K562 (cell line): ENCODE data around the gene ANO8. TPM values are rescaled to one million over a fixed set of nuclear protein-coding genes. Genes with fewer than 3 reads are reported as not detected.
A peak's percentile ranks its signal among the peaks of the same experiment; 100 is the strongest.

Experiments
- BRCA1 ChIP-seq, 2 experiments: fragments of 450-650 bp in 1 of 2; sonication (generic) in 1 of 2; formaldehyde crosslinking in 1 of 2; IDR thresholded peaks; 2 replicates each; pipeline versions ENCODE4 v1.5.0 to v1.6.1; 2017 to 2020; ENCODE audit warnings: mild to moderate bottlenecking in 1 of 2, missing genetic modification reagents in 1 of 2
- CHD2 ChIP-seq: IDR thresholded peaks from 2 replicates; pipeline ENCODE4 v1.6.1; 2011; ENCODE audit warnings: low read depth, low read length
- HMGN3 ChIP-seq: IDR thresholded peaks from 2 replicates; pipeline ENCODE4 v1.6.1; 2011; ENCODE audit warnings: borderline replicate concordance, low read depth, mild to moderate bottlenecking, mixed read lengths, low read length; ENCODE audit not compliant: insufficient read length; ENCODE audit errors: extremely low read depth
- KLF16 ChIP-seq: IDR thresholded peaks from 2 replicates; pipeline ENCODE4 v1.6.1; 2016; ENCODE audit warnings: antibody characterized with exemption
- PCBP1 ChIP-seq: fragments of 200-400 bp; formaldehyde crosslinking; IDR thresholded peaks from 2 replicates; pipeline ENCODE4 v1.6.1; 2018; ENCODE audit warnings: mild to moderate bottlenecking, low read depth, low read length; ENCODE audit not compliant: poor library complexity, severe bottlenecking
- PHB ChIP-seq: fragments of 250-450 bp; sonication (Bioruptor Pico); IDR thresholded peaks from 2 replicates; pipeline ENCODE4 v1.5.0; 2021
- POLR2G ChIP-seq: fragments of 200-400 bp; formaldehyde crosslinking; IDR thresholded peaks from 2 replicates; pipeline ENCODE4 v1.6.1; 2017; ENCODE audit warnings: low read depth, mild to moderate bottlenecking, antibody characterized with exemption, low read length, moderate library complexity
- RBFOX2 ChIP-seq: fragments of 200-400 bp; formaldehyde crosslinking; IDR thresholded peaks from 2 replicates; pipeline ENCODE4 v1.6.1; 2017; ENCODE audit warnings: low read depth, mild to moderate bottlenecking, low read length, moderate library complexity
- TAL1 ChIP-seq: fragments of 450-650 bp; IDR thresholded peaks from 2 replicates; pipeline ENCODE4 v1.6.1; 2016; ENCODE audit warnings: mild to moderate bottlenecking
- ZNF143 ChIP-seq: sonication (generic); formaldehyde crosslinking; IDR thresholded peaks from 2 replicates; pipeline ENCODE4 v1.9.0; 2022; ENCODE audit warnings: mild to moderate bottlenecking, missing genetic modification reagents
- ZNF282 ChIP-seq: sonication (generic); formaldehyde crosslinking; IDR thresholded peaks from 2 replicates; pipeline ENCODE4 v1.8.1; 2023; ENCODE audit warnings: missing genetic modification reagents
- ZNF695 ChIP-seq: fragments of 450-650 bp; formaldehyde crosslinking; IDR thresholded peaks from 2 replicates; pipeline ENCODE4 v1.4.0; 2020; ENCODE audit warnings: mild to moderate bottlenecking, moderate library complexity
- ZSCAN29 ChIP-seq: fragments of 450-650 bp; IDR thresholded peaks from 2 replicates; pipeline ENCODE4 v1.6.1; 2017
- polyA plus RNA-seq, 8 experiments: library from polyadenylated mRNA; depleted of rRNA in 4 of 8; stranded (reverse) in 5 of 8; unstranded in 3 of 8; fragments of >200 nt; fragmentation: Nextera tagmentation in 2 of 8; fragmentation: Illumina TruSeq in 1 of 8; extraction: Ambion mirVana in 2 of 8; extraction: Trizol in 1 of 8; gene quantifications; 2 replicates each; pipeline versions ENCODE4 v1.2.1 to v1.2.3, GENCODE V29; 2011 to 2014; ENCODE audit warnings: inconsistent platforms in 1 of 8, missing spikeins in 1 of 8
- total RNA-seq, 7 experiments: library from RNA; depleted of rRNA in 6 of 7; stranded (reverse); fragments of >200 nt in 6 of 7; fragmentation: Illumina TruSeq in 2 of 7; extraction: Trizol in 2 of 7; gene quantifications; 2 replicates each; pipeline versions ENCODE4 v1.2.1 to v1.2.3, GENCODE V29; 2011 to 2021; ENCODE audit warnings: low replicate concordance in 1 of 7
- TF ChIP-seq, protein P1 (sequence below): sonication (generic); formaldehyde crosslinking; IDR thresholded peaks from 2 replicates; pipeline ENCODE4 v1.5.0; 2020; ENCODE audit warnings: missing genetic modification reagents
- TF ChIP-seq, protein P2 (sequence below): sonication (generic); formaldehyde crosslinking; IDR thresholded peaks from 2 replicates; pipeline ENCODE4 v1.8.1; 2023; ENCODE audit warnings: mild to moderate bottlenecking, missing genetic modification reagents
- TF ChIP-seq, protein P3 (sequence below): sonication (generic); formaldehyde crosslinking; IDR thresholded peaks from 2 replicates; pipeline ENCODE4 v1.8.0; 2022; ENCODE audit warnings: mild to moderate bottlenecking, missing genetic modification reagents
- TF ChIP-seq, protein P4 (sequence below): fragments of 450-650 bp; IDR thresholded peaks from 2 replicates; pipeline ENCODE4 v1.6.1; 2016; ENCODE audit warnings: antibody characterized with exemption
- TF ChIP-seq, protein P5 (sequence below): sonication (generic); formaldehyde crosslinking; IDR thresholded peaks from 2 replicates; pipeline ENCODE4 v1.8.0; 2023; ENCODE audit warnings: mild to moderate bottlenecking, missing genetic modification reagents

ANO8 gene
- total and polyA plus RNA-seq, 9 of the 15 experiments (the other 6 are each of a cell fraction or from before 2014, with no cell fraction given), result 0.07 to 7.6 (median 2.3) TPM; not detected in 1

DNA sequence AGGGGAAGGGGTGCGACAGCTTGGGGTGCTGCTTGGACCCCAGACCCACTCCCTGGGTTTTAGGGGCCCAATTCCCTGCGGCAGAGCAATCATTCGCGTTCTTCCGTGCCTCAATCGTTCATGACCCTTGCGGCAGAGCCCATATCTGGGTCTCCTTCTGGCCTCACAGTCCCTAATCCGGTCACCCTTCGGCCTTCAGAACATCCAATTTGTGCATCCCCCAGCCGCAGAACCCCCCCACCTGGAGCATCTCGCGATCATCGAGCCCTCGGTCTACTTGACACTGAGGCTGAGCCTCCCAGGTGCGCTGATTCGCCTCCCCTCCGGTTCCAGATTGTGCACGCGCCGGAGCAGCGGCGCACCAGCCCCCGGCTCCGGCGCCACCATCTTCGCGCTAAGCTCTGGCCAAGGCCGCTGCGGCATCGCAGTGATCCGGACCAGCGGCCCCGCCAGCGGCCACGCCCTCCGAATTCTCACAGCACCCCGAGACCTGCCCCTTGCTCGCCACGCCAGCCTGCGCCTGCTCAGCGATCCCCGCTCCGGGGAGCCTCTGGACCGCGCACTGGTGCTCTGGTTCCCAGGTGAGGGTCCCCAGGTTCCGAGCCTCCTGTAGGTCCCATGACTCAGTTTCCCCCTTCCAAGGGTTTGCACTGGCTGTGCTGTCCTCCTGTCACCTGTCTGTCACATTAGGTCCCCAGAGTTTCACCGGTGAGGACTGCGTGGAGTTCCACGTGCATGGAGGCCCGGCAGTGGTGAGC lies 3.2 kb upstream of the ANO8 start (continued):
- TF ChIP-seq HMGN3 (peak; percentile 86), ZNF282 (CRISPR knock-in tag) (no peak), ZSCAN29 (peak; percentile 64; the same call in 1 of the 2 replicates), PHB (CRISPR knock-in tag) (0 out of 2 replicates have a peak, but pooled peaks have one; percentile 15), BRCA1 (IDR thresholded peaks at IDR 0.05) (no peak), BRCA1 (CRISPR knock-in tag; IDR thresholded peaks at IDR 0.05) (peak; percentile 95; the same call in 1 of the 2 replicates), PCBP1 (peak; percentile 36), ZNF695 (no peak), ZNF143 (CRISPR knock-in tag) (no peak), KLF16 (no peak), POLR2G (peak; percentile 77), TAL1 (0 out of 2 replicates have a peak, but pooled peaks have one; percentile 2), RBFOX2 (peak; percentile 69), CHD2 (peak; percentile 78)
- TF ChIP-seq, protein P1, sequence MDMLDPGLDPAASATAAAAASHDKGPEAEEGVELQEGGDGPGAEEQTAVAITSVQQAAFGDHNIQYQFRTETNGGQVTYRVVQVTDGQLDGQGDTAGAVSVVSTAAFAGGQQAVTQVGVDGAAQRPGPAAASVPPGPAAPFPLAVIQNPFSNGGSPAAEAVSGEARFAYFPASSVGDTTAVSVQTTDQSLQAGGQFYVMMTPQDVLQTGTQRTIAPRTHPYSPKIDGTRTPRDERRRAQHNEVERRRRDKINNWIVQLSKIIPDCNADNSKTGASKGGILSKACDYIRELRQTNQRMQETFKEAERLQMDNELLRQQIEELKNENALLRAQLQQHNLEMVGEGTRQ (CRISPR knock-in tag), result no peak; the same call in 1 of the 2 replicates
- TF ChIP-seq, protein P2, sequence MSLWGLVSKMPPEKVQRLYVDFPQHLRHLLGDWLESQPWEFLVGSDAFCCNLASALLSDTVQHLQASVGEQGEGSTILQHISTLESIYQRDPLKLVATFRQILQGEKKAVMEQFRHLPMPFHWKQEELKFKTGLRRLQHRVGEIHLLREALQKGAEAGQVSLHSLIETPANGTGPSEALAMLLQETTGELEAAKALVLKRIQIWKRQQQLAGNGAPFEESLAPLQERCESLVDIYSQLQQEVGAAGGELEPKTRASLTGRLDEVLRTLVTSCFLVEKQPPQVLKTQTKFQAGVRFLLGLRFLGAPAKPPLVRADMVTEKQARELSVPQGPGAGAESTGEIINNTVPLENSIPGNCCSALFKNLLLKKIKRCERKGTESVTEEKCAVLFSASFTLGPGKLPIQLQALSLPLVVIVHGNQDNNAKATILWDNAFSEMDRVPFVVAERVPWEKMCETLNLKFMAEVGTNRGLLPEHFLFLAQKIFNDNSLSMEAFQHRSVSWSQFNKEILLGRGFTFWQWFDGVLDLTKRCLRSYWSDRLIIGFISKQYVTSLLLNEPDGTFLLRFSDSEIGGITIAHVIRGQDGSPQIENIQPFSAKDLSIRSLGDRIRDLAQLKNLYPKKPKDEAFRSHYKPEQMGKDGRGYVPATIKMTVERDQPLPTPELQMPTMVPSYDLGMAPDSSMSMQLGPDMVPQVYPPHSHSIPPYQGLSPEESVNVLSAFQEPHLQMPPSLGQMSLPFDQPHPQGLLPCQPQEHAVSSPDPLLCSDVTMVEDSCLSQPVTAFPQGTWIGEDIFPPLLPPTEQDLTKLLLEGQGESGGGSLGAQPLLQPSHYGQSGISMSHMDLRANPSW, result peak; percentile 28; the same call in 1 of the 2 replicates
- TF ChIP-seq, protein P3, sequence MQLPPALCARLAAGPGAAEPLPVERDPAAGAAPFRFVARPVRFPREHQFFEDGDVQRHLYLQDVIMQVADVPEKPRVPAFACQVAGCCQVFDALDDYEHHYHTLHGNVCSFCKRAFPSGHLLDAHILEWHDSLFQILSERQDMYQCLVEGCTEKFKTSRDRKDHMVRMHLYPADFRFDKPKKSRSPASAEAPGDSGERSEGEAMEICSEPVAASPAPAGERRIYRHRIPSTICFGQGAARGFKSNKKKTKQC, result 0 out of 2 replicates have a peak, but pooled peaks have one; percentile 9
- TF ChIP-seq, protein P4, sequence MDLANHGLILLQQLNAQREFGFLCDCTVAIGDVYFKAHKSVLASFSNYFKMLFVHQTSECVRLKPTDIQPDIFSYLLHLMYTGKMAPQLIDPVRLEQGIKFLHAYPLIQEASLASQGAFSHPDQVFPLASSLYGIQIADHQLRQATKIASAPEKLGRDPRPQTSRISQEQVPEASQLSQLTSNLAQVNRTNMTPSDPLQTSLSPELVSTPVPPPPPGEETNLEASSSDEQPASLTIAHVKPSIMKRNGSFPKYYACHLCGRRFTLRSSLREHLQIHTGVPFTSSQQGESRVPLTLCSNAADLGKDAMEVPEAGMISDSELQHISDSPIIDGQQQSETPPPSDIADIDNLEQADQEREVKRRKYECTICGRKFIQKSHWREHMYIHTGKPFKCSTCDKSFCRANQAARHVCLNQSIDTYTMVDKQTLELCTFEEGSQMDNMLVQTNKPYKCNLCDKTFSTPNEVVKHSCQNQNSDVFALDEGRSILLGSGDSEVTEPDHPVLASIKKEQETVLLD, result no peak
- TF ChIP-seq, protein P5, sequence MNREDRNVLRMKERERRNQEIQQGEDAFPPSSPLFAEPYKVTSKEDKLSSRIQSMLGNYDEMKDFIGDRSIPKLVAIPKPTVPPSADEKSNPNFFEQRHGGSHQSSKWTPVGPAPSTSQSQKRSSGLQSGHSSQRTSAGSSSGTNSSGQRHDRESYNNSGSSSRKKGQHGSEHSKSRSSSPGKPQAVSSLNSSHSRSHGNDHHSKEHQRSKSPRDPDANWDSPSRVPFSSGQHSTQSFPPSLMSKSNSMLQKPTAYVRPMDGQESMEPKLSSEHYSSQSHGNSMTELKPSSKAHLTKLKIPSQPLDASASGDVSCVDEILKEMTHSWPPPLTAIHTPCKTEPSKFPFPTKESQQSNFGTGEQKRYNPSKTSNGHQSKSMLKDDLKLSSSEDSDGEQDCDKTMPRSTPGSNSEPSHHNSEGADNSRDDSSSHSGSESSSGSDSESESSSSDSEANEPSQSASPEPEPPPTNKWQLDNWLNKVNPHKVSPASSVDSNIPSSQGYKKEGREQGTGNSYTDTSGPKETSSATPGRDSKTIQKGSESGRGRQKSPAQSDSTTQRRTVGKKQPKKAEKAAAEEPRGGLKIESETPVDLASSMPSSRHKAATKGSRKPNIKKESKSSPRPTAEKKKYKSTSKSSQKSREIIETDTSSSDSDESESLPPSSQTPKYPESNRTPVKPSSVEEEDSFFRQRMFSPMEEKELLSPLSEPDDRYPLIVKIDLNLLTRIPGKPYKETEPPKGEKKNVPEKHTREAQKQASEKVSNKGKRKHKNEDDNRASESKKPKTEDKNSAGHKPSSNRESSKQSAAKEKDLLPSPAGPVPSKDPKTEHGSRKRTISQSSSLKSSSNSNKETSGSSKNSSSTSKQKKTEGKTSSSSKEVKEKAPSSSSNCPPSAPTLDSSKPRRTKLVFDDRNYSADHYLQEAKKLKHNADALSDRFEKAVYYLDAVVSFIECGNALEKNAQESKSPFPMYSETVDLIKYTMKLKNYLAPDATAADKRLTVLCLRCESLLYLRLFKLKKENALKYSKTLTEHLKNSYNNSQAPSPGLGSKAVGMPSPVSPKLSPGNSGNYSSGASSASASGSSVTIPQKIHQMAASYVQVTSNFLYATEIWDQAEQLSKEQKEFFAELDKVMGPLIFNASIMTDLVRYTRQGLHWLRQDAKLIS (CRISPR knock-in tag), result no peak
- TF ChIP-seq, all 486 proteins: peak for 55
